HG02852 (cell line): ENCODE data around the gene RIMBP2.
"Not testable (repeated sequence)": the region's sequence is repeated elsewhere in the genome, so short reads cannot be mapped to it uniquely, and the experiment has no call there.

ENCODE experiments used
- ATAC-seq: cut with Tn5 transposase; IDR thresholded peaks from one replicate; pipeline ENCODE4 v1.9.1; 2021; ENCODE audit warnings: mild to moderate bottlenecking, moderate library complexity; ENCODE audit not compliant: unreplicated experiment

RIMBP2 gene, protein sequence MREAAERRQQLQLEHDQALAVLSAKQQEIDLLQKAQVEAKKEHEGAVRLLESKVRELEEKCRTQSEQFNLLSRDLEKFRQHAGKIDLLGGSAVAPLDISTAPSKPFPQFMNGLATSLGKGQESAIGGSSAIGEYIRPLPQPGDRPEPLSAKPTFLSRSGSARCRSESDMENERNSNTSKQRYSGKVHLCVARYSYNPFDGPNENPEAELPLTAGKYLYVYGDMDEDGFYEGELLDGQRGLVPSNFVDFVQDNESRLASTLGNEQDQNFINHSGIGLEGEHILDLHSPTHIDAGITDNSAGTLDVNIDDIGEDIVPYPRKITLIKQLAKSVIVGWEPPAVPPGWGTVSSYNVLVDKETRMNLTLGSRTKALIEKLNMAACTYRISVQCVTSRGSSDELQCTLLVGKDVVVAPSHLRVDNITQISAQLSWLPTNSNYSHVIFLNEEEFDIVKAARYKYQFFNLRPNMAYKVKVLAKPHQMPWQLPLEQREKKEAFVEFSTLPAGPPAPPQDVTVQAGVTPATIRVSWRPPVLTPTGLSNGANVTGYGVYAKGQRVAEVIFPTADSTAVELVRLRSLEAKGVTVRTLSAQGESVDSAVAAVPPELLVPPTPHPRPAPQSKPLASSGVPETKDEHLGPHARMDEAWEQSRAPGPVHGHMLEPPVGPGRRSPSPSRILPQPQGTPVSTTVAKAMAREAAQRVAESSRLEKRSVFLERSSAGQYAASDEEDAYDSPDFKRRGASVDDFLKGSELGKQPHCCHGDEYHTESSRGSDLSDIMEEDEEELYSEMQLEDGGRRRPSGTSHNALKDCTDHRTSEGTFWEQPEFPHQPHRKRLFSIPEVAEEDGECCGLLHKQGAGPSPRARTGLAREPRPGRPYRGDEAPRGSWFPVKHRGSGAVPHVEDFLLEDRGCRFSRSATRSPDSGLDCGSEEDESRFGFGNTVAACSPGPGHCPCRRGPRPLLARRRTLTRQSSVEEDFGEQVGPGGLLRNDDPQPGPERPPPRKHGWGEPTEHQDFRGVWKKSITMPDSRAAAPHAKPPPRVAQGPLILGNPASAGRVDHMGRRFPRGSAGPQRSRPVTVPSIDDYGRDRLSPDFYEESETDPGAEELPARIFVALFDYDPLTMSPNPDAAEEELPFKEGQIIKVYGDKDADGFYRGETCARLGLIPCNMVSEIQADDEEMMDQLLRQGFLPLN (N-terminal part only)

DNA sequence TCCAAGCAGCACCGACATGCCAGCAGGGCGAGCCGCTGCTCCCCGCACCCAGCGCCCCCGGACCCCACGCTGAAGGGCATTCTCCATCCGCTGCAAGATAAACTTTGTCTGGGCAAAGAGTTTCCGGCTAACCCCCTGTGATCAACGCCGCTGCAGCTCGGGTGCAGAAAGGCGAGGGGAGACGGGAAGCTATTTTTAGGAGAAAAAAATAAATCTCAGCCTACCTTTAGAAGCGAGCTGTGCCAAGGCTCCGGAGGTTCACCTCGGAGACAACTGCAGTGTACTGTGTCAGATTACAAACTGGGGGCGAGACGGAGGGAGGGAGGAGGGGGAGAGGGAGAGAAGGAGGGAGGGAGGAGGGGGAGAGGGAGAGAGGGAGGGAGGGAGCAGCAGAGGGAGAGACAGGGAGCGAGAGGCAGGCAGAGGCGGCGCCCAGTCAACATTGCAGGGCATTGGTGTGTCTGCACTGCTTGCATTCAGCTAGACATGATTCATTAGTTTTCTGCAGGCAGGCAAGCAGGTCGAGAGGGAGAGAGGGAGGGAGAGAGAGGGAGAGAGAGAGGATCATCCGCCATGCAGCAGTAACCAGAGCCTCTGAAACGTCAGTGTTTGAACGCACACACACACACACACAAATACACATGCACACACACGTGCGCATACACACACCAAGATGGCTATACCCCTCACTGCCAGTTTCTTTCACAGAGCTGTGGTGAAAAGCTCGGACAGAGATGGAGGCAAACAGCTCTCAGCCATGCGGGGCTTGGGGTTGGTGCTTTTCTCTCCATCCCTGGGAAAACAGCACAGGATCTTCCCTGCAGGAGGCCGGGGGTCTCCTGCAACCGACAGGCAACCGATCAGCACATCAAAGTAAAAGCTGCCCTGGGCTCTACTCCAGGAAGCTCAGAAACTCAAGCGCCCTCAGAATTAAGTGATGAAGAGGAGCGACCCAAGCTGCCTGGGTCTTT is at the start of gene RIMBP2:
RIMBP2 (minus strand) TSS at position 302 of the 971 bp plus-strand sequence. CDS start 237,286 bp downstream, outside the sequence.
- ATAC-seq = no peak

GRCh38 chr12:130765186-130765659 is 49.1 kb upstream of the RIMBP2 start:
- ATAC-seq = no peak

- no peak for ATAC-seq
Measured at GRCh38 chr12:130764475-130765185, 48.5 kb upstream of the RIMBP2 start.

DNA sequence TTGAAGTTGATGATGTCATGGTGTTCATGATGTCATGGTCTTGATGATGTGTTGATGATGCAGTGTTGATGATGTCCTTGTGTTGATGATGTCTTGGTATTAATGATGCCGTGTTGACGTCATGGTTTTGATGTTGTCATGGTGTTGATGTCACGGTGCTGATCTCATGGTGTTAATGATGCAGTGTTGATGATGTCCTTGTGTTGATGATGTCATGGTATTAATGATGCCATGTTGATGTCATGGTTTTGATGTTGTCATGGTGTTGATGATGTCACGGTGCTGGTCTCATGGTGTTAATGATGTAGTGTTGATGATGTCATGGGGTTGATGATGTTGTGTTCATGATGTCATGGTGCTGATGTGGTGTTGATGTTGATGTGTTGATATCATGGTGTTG is 48.0 kb upstream of the RIMBP2 start:
- no peak for ATAC-seq

DNA sequence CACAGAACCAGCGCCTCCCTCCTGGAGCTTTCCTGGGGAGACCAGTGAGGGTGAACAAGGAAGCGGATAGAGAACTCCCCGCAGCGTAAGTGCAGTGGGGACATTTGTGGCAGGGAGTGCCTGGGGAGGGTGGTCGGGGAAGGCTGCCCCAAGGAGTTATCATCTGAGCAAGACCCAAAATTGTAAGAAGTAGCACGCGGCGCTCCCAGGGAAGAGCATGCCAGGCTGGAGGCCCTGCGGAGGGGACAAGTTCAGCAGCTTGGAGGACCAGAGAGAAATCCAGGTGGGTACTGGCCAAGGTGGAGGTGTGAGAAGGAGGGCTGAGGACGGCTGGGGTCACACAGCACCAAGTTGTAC is 46.2 kb upstream of the RIMBP2 start:
- no peak for ATAC-seq

- ATAC-seq = peak; percentile 59
Measured at GRCh38 chr12:130761537-130762318, 45.6 kb upstream of the RIMBP2 start.

DNA sequence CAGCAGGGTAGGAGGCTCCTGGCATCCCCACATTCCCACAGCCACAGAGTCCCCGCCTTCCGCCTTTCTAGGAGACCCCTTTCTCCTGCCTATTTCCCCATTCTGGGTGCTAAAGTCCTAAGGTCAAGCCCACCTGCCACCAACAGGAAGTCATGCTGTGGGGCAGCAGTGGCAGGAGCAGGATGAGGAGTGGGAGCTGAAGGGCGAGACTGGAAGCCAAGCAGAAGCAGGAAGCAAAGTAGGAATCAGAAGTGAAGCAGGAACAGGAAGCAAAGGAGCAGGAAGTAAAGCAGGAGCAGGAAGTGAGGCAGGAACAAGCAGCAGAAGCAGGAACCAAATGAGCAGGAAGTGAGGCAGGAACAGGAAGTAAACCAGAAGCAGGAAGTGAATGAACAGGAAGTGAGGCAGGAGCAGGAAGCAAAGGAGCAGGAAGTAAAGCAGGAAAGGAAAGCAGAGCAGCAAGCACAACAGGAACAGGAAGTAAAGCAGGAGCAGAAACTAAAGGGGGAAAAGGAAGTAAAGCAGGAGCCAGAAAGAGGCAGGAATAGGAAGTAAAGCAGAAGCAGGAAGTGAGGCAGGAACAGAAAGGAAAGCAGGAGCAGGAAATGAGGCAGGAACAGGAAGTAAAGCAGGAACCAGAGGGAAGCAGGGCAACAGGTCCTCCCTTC is 38.3 kb upstream of the RIMBP2 start:
- no peak for ATAC-seq

DNA sequence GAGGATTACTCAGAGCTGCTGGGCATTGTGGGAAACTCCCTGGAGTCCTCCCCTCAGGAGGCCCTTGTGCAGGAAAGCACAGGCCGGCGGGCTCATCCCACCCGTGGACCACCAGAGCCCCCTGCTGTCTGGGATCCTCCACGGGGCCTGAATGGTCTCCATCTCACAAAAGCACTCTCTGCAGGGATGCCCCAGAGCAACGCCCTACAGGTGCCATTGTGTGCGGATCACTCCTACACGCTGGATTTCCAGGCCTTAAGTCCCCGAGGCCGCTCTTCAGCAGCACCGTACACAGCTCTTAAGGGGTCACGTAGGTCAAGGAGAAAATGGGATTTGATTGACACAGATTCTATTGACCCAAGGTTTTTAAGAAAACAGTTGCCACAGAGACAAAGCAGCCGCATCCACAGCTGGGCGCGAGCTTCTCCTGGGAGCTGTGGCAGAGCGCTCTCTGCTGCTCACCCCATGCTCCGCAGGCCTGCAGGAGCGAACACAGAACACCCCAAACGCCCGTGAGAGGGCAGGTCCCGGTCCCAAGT is 36.7 kb upstream of the RIMBP2 start:
- ATAC-seq = no peak

- ATAC-seq = not testable (repeated sequence)
Measured at GRCh38 chr12:130752037-130752436, 35.9 kb upstream of the RIMBP2 start.

- no peak for ATAC-seq
Measured at GRCh38 chr12:130748786-130749185, 32.7 kb upstream of the RIMBP2 start.

- no peak for ATAC-seq
Measured at GRCh38 chr12:130747867-130748740, 32.0 kb upstream of the RIMBP2 start.

DNA sequence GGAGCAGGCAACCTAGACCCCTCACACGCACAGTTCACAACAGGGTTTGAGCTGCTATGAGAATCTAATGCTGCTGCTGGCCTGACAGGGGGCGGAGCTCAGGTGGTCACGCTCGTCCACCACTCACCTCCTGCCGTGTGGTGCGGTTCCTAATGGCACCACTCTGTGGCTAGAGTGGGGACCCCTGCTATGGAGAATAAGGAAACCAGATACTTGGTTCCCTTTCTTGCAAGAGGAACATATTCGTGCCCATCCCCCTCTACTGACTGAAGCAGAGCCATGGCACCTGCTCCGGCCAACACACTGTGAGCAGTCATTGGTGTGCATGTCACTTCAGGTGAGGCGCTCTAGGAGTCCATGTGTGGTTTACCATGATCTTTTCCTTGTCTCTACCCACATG is 30.4 kb upstream of the RIMBP2 start:
- no peak for ATAC-seq

- ATAC-seq = no peak
Measured at GRCh38 chr12:130745921-130746320, 29.8 kb upstream of the RIMBP2 start.

- ATAC-seq = no peak
Measured at GRCh38 chr12:130744274-130744673, 28.2 kb upstream of the RIMBP2 start.

- ATAC-seq = no peak
Measured at GRCh38 chr12:130743606-130744005, 27.5 kb upstream of the RIMBP2 start.

DNA sequence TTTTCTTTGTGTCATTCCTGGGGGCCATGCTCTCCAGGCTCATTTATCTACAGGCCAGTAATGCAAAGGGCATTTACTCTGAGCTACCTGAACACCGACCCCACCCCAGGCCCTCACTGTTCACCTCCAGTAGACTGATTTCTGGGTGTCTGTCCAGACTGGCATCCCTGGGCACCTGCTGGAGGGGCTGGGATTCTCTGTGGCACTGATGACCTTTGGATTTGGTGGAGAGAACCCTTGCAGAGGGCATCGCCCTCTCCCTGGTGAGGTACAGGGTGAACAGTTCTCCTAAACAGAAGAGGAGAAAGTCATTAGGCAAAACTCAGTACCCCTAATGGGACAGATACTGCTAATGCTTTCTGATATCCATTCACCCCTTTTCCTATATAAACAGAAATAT is 27.1 kb upstream of the RIMBP2 start:
- ATAC-seq = no peak

- ATAC-seq = no peak
Measured at GRCh38 chr12:130742716-130743115, 26.6 kb upstream of the RIMBP2 start.
